CD4-positive, alpha-beta T cell treated with Interleukin-12 subunit alpha and Interleukin-12 subunit beta, for 1 hour (primary cell): Measurements from ENCODE around the gene CNOT11.
"Not testable (repeated sequence)": the region's sequence is repeated elsewhere in the genome, so short reads cannot be mapped to it uniquely, and the experiment has no call there.

ENCODE experiments used
- DNase-seq: peaks from one replicate; pipeline ENCODE4 v3.0.0-alpha.2; 2020

The CNOT11 gene

GRCh38 chr2:101248756-101249155 is 3.9 kb upstream of the CNOT11 start:
- DNase-seq = not testable (repeated sequence)

DNA sequence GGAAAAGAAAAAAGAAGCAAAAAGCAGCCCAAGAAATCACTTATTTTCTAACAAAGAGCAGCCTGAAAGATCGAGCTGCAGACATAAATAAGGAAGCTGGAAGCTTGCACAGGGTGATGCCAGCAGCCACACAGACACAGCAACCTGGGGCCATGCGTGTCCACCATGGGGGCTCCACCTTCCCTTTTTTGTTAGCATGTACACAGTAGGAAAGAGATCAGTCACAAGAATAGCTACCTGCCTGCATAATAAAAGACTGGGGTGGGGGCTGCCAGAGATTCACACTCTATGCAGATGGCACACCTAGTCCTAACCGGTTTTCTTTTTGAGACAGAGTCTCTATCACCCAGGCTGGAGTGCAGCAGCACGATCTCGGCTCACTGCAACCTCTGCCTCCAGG is 2.9 kb upstream of the CNOT11 start:
- DNase-seq = no peak

GRCh38 chr2:101251246-101251781 is 1.4 kb upstream of the CNOT11 start:
- DNase-seq = not testable (repeated sequence)

- peak; percentile 50 for DNase-seq
Observed at GRCh38 chr2:101251844-101252407, 760 bp upstream of the CNOT11 start.

DNA sequence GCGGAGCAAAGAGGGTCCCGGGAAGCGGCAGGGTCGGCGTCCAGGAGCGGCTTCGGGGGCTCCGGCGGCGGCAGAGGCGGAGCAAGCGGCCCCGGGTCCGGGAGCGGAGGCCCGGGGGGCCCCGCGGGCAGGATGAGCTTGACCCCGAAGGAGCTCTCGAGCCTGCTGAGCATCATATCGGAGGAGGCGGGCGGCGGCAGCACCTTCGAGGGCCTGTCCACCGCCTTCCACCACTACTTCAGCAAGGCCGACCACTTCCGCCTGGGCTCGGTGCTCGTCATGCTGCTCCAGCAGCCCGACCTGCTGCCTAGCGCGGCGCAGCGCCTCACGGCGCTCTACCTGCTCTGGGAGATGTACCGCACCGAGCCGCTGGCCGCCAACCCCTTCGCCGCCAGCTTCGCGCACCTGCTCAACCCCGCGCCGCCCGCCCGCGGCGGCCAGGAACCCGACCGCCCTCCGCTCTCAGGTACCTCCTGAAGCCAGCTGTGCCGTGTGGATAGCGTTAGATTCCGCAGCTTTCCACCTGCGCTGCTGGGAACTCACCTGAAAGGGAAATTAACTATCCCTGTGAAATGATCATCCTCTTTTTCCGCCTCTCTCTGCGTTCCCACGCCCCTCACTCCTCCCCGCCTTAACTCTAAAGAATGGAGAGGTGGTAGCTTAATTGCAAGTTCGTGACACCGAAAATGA is 472 bp downstream of the CNOT11 start:
- peak; percentile 84 for DNase-seq

- DNase-seq = peak; percentile 29
Observed at GRCh38 chr2:101253703-101254450, 1.2 kb downstream of the CNOT11 start.

DNA sequence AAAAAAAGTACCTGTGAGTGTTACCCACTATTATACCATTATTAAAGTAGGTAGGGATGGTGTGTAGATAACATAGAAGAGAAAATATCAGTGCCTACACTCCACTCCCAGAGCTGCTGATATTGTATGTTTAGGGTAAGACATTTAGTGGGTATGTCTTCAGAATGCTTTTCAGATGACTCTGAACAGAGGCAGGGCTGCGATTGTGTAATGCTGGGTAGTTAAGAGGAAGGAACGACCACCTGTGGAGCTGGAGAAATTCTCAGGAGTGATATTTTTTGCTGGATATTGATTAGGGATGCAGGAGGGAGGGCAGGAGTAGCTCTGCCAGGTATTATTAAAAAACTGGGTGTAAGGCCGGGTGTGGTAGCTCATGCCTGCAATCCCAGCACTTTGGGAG is 2.8 kb downstream of the CNOT11 start:
- no peak for DNase-seq

GRCh38 chr2:101256316-101256715 is 3.6 kb downstream of the CNOT11 start:
- no peak for DNase-seq

- DNase-seq = no peak
Observed at GRCh38 chr2:101258804-101259203, 6.1 kb downstream of the CNOT11 start.

DNA sequence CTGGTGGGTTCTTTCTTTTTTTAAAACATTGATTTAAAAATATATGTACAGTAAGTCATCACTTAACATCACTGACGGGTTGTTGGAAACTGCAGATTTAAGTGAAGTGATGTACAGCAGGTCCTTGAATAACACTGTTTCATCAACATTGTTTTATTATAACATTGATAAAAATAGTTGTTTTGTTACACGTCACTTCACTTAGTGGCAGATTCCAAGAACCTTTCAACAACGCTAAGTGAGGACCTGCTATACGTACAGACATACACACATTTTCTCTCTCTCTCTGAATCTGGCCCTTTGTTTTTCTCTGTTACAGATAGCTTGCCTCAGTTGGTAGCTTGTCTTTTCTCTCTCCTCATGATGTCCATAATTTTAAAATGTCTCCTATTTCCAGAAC is 9.5 kb downstream of the CNOT11 start:
- no peak for DNase-seq

DNA sequence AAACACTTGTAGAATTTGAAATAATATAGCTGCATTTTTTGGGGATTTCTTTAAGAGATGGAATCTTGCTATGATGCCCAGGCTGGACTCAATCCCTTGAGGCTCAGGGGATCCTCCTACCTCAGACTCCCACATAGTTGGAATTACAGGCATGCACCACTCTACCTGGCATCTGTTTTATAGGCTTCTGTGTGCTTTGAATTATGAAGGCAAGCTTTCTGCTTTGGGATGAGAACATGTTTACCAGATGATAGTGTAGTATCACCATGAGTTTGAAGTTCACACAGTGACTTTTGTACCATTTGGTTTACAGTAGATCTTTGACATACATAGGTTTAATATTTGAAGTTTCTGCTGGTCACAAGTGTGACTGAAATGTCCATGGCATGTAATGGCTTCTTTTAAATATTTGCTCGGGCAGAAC is 10.7 kb downstream of the CNOT11 start:
- DNase-seq = no peak

GRCh38 chr2:101264360-101264939 is 11.8 kb downstream of the CNOT11 start:
- DNase-seq = no peak

- no peak for DNase-seq
Observed at GRCh38 chr2:101265893-101266499, 13.3 kb downstream of the CNOT11 start.

GRCh38 chr2:101267671-101268656 is 15.3 kb downstream of the CNOT11 start:
- no peak for DNase-seq

DNA sequence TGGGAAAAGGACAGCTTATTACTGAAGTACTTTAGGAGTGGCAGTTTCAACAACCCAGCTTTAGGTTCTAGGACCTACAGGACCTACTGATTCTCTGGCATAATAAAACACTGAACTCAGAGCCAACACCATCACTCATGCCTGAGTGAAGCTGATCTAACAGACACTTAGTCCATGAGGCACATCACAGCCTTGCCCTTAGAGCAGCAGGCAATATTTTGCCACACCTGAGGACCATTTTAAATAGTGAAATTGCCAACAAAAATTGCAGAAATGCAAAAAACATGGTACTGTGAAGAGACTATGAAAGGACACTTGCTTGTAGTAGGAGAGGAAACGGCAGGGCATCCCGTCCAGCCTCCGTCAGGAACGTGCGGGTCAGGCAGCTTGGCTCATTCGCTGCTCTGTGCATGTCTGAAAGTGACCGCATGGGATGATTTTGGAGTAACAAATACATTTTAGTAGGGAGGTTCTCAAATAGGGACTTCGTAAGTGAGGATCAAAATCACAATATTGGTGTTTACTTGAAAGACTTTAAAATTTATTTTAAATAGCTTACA is 18.1 kb downstream of the CNOT11 start:
- no peak for DNase-seq

DNA sequence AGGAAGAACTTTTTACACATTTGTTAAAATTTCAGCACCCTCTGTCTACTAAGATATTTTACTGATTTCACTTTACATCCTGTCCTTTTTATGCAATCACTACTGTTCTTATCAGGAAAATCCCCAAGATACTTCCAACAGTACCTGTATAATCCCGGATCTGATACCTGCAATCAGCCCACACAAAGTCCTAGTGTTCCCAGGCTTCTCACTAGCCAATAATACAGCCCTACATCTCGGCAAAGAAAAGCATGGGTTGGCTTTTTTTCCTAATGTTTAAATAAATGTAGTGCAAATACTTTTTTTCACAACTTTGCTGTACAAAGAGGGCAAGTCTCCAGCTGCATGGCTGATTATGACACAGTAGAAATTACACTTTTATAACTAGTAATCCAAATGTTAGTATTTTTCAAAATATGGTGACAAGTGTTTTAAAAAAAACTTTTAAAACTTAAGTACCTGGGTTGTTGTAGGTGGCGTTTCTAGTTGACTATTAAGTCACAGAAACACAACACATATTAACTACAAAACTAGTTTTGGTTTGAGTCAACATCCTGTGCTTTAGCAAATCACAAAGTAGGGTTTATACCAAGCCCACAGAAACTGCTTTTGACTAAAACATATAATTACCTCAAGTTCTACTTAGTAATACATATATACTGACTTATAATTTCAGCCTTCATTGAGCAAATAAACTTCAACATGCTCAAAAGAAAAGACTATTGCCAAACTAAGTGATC is 19.5 kb downstream of the CNOT11 start:
- DNase-seq = peak; percentile 27

- no peak for DNase-seq
Observed at GRCh38 chr2:101273056-101273455, 20.4 kb downstream of the CNOT11 start.

GRCh38 chr2:101274142-101274541 is 21.5 kb downstream of the CNOT11 start:
- no peak for DNase-seq

DNA sequence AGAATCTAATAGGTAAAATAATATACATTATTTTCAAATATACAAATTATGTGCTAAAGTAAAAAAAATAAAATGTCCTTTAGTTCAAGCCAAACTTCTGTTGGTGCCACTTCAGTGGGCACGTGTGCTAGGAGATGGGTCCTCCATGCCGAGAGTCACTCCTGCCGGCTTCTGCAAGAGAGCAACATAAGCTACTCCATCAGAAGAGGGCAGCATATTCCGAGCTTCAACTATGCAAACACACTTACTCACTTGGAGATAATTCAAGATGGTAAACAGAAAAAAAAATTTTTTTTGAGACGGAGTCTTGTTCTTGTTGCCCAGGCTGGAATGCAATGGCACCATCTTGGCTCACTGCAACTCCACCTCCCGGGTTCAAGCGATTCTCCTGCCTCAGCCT is 24.4 kb downstream of the CNOT11 start:
- no peak for DNase-seq

- DNase-seq = no peak
Observed at GRCh38 chr2:101278925-101279324, 26.2 kb downstream of the CNOT11 start.

DNA sequence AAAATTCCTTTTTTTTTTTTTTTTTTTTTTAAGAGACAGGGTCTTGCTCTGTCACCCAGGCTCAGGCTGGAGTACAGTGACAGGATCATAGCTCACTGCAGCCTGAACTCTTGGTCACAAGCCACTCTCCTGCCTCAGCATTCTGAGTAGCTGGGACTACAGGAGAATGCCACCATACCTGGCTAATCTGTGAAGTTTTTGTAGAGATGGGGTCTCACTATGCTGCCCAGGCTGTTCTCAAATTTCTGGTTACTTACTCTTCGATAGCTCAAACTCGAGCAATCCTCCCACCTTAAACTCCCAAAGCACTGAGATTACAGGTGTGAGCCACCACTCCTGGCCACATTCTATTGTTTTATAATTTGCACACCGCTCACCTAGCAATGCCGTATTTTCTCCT is 28.8 kb downstream of the CNOT11 start:
- no peak for DNase-seq
